ENCODE measurements around the gene MEIS1.

Gene MEIS1

DNA sequence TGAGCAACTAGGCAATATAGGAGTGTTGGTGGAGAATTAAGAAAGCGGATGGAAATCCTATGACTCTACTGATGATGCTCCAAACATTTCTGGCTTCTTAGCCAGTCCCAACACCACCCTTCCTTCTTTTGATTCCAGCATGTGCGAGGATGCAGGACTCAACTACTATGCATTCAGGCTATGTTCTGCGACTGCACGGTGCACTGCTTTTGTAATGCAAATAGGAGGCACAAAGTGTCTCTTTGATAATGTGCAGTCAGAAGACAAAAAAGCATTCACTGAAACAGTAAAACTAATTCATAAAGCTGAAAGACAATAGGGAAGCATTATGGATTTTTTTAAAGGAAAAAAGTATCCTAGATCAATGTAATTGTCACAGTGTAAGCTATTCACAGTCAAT, 106.7 kb downstream of the MEIS1 start:
- no peak for DNase-seq

DNA sequence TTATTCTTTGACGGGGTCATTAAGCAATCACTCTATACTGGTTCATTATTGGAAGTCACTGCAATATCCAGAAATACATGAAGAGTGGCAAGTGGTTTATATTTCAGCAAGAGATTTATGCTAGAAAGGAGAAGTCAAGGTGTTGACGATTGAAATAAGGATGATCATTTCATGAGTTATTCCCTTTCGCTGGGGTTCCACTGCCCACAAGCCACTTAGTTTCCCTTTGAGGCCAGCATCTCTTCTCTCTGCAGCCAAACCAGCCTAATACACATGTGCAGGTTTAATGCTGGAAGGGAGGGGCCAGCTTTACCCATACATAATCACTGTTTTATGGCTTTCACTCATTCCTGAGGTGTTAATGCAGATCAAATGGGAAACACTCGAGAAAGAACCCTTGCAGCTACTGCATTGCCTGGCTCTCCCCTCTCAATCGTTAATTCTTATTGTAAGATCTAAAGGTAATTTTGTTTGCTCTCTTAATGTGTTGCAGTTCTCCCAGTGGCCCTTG, 108.4 kb downstream of the MEIS1 start:
- DNase-seq = no peak

DNA sequence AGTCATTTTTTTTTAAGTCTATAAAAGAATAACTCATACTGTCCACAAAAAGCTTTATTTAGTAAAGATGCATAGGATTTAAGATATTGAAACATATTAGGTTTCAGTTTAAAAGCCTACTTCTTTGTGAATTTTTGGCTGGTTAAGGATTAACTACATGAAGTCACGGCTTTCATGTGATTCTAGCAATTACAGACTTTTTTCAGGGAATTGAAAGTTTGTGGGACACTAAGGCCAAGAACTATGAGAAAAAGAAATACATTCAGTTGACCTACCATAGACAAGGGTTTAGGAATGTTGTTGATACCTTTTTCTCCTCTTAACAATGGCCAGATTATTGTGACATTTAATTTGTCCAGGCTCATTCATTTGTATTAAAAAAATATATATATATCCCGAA, 109.3 kb downstream of the MEIS1 start:
- DNase-seq = no peak

DNA sequence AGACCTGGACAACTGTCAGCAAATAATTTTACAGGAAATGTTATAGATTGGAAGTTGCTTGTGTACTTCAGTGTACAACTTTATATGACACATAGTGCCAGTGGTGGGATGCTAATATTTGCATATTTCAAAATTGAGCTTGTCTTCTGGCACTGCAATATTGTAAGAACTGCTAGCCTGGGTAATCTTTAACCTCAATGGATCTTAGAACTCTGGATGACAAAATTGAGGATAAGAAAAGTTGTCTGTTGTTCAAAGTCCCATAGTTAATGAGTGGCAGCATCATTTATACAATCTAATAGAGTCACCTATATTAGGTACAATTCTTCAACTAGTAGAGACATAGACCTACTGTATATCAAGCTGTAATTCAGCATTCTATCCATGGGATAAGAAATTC, 110.3 kb downstream of the MEIS1 start:
- DNase-seq = no peak

DNA sequence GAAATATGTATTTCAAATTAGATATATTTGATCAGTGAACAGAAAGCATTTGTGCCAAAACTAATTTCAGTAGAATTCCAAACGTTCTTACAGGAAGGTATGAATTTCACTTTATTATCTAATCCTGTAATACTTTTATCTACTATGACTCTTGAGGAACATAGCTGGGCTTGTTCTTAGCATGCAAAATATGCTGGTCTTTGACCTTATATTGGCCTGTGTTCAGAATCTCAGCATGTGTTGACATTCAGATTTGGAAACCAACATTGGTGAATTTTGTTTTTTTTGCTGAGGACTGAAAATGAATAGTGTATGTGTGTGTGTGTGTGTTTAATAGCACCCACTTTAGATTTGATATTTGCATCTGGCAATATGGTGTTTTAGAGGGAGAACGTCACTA, 112.2 kb downstream of the MEIS1 start:
- no peak for DNase-seq

DNA sequence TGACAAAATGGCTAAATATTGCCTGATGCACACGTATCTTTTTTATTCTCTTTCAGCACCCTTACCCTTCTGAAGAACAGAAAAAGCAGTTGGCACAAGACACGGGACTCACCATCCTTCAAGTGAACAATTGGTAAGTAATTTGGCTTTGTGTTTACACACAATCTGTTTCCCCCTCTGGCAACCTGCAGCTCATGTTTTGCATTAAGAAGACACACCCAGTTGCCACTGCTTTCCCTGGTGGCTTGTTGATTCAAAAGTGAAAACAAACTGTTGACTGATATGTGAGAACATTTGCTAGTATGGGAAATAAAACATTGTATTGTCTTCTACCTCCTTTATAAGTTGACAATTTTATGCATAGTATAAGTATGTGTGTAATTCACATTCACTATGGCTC, 113.0 kb downstream of the MEIS1 start:
- no peak for DNase-seq

DNA sequence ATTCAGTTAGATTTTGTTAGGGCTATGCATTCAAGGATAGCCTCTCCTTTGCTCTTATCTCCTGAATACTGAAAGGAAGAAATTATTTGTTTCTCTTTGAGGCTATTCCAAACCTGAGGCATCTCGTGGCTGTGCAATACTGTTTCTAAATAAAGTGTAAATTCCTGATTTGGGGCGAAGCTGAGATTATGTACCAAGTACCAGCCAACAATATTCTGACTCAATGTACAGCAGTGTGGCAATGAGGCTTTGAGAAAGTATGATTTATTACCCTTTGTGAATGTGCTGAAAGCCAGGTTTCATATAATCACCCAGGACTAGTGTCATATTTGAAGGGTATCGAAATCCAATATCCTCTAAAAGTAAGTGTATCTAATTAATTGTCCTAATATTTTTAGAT, 113.5 kb downstream of the MEIS1 start:
- no peak for DNase-seq

DNA sequence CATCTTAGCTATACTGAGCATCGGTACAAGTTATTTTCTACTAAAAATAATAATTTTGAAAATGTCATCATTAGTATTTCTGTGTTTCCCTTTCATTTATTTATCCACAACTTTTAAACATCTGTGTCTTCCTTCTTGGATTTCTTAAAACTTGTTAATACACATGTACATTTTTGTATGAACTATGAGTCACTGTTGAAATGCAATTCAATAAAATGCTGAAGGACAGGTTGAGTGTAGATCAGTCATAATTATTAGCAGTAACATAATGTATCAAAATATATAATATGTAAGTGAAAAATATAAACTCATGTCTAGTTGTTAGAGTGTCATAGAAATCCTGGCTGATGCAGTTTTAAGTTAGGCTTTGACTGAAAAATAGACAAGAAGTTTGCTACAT, 115.9 kb downstream of the MEIS1 start:
- no peak for DNase-seq

DNA sequence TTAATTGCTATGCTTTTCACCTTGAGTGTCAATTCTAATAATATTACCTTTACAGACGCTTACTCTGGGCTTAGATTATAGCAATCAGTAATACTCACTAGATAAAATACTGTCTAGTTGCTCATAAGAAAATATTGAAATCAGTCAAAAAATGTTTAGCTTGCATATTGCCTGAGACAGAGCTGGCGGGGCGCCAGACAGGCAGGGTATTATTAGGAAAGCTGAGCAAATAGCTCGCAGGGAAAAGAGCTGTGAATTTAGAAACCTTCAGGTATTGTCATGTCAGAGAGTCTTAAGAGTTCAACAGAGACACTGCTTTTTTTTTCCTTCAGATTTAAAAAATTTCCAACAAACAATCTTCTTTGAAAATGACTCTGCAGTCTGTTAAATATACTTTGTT, 118.4 kb downstream of the MEIS1 start:
- DNase-seq = no peak

DNA sequence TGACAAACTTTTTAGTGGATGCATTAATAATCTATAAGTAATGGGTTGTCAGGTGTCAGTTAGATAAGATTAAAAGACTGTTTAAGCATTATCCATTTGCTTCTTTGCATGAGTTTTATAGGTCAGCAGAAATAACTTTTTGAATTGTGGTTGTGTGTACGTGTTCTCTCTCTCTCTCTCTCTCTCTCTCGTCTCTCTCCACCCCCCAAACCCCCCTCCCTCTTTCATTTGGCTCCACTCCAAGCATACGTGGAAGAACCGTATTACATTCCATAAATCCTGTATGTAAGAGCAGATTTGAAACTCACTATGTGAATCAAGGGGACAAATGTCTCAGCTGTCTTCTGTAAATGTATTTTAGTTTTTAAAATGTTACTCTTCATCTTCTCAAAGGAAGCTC, 120.2 kb downstream of the MEIS1 start:
- no peak for DNase-seq

DNA sequence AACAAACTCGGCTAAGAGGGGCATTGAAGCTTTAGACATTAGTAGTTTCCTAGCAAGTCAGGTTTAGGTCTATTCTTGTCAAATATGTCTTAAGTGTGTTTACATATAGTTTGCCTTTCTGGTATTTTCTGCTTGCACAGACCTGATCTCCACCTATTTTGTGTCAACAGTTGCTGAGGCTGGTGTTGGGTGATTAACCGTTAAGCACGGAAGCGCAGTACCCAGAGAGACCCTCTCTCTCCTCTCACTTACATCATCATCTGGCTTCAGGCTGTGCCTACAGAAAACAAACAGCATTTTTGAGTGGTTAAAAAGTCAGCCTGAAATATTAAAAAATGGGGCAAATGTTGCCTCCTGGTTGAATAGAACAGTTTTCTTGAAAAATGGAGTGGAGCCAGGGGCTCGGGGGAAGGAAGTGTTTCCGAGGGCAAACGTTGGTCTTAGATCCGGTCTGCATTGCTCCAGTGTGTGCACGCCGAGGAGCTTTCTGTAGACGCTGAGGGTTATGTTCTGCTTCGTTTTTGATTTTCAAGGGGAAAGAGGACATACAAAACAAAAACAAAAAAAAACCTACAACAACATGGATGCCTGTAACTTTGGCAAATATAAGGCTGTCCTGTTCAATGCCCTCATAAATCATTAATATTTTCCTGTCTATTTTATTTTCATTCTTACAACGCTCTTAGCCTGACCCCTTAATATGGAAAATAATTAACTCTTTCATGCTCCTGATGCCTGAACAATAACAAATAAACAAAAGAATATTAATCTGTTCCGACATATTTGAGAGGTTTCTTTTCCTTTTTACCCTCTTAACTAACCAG, 120.8 kb downstream of the MEIS1 start:
- DNase-seq = no peak

DNA sequence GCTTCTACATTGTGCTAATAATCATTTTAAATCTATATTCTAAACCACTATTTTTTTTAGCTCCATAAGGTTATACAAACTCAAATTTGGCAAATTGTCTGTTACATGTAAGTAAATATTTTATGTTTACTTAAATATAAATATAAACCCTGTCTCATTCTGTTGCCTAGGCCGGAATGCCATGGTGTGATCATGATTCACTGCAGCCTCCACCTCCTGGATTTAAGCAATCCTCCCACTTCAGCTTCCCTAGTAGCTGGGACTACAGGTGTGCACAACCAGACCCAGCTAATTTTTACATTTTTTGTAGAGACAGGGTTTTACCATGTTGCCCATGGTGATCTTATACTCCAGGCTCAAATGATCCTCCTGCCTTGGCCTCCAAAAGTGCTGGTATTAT, 124.7 kb downstream of the MEIS1 start:
- DNase-seq = no peak

DNA sequence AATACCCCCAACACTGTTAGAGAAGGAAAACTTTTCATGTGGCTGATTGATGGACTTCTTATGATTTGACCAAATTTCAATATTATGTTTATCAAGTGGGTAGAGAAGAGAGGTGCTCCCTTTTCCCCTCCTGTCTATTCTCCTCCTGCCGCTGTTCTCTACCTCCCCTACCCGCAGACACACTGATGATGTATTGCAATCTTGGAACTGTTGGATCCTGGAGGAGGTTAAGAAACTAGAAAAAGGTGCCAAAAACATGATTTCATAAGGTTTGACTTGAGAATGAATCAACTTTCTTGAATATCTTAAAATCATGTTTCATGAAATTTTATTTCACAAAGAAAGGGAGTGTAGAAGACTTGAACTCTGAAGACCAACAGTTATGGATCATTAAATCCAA, 125.8 kb downstream of the MEIS1 start:
- no peak for DNase-seq

DNA sequence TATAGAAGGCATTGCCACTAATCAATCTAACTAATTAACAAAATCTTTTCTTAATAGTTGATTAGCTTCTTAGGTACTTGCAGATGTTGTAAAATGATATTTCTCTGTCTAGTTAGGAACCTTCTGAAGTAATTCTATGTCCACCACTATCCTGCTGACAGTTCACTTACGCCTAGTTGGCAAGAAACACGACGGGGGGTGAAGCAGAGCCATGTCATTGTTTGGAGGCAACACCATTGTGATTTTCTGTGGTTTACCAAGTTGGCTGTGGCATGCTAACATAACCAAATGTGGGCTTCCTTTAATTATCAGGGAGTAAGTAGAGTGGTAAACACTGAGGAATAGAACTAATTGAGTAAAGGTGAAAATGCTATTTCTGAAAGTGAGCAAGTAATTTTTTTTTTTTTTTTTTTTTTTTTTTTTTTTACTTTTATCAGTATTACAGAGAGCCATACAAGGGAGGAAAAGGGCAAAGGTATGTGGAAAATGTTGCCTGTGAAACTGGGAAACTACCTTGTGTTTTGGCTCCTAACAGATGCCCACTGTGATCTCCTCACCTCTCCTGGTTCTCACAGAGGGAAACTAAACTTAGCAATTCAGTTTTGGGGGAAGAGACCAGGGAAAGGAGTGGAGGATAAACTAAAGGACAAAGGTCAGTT, 126.8 kb downstream of the MEIS1 start:
- DNase-seq = no peak

DNA sequence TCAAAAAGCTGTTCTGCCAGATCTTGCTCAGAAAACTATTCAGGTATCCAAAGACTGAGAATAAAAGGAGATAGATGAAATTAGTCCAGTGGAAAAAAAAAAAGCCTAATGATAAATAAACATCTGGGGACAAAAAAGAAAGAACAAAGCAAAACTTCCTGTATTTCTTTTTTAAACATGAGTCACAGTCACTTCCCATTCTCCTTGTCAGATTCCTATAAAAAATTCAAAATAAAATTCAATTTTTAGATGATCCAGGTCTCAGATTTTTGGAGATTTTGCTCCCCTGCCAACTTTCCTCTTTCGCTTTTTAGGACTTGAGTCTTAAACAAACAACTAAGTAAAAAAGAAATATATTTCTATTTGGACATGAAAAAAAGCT, 127.4 kb downstream of the MEIS1 start:
- no peak for DNase-seq

DNA sequence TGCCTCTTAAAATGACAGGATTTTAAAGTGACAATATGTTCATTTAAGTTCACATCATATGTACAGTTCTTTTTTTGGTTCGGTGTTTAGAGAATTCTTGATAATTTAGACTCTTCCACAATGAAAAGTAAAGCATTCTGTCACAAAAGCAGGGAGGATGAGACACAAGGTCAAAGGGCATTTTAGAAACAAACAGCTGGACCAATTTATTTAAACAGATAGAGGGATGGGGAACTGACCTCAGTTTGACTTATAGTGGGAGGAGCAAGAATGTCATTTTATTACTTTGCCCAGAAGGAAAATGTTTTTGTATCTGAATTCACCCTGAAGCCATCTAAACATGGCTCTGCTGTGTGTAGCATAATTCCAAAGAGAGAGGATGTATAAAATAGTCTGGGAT, 128.5 kb downstream of the MEIS1 start:
- DNase-seq = no peak

DNA sequence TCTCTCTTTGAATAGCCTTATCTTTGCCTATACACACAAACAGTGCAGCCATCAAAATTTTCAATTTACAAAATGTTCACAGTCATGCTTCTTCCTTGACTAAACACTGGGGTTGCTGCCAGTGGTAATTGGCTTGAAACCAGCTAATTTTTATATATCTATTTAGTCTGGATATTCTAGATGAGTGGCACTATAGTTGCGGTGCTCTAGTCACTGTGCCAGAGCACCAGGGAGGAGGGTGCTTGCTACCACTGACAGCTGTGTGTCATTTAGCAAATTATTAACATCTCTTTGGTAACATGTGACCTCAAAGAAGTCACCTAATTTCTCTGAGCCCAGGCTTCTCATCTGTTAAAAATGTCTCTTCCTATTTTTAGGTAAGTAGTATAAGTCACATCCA, 130.4 kb downstream of the MEIS1 start:
- DNase-seq = no peak

DNA sequence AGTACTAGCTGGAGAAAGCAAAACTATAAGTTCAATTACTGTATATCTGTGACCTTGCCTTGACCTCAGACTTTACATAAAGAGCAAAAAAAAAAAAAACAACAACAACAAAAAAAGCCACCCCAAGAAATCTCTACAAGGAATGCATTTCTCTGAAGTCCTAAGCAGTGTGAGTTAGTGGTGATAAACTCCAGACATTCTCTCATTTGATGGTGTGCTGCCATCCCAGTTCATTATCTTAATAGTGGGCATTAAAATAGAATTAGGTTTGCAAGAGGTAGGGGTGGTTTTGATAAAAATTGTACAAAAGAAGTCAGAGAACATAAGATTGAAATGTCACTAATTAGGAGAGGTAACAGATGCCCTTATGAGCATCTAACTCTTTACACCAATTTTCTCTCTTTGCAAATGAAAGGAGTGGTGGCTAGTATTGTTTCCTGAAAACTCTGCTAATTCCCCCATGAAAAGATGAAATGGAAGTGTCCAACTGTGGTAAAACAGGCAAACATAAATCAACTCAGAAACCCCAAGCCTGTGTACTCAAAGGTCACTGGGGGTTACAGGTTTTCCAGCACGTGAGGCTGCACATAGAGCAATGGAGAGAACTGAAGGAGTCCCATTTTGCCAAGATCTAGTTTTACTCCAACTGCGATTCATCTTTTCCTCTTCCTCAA, 131.9 kb downstream of the MEIS1 start:
- DNase-seq = no peak

DNA sequence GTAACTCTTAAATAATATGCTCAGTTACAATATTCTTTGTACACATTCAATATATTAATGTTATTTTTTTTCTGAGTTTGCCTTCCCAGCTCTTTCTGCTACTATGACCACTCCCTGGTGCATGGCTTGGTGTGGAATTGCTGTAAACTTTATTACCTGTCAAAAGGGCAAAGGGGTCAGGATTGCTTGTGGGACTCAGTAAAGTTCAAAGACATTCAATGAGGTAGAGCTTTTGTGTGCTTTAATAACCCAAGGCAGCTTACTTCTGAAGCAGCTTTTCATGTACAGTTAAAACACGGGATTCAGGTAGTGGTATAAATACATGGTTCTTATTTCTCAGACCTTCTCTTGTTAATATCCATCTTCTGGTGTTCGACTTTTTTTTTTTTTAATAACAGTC, 132.8 kb downstream of the MEIS1 start:
- DNase-seq = no peak

DNA sequence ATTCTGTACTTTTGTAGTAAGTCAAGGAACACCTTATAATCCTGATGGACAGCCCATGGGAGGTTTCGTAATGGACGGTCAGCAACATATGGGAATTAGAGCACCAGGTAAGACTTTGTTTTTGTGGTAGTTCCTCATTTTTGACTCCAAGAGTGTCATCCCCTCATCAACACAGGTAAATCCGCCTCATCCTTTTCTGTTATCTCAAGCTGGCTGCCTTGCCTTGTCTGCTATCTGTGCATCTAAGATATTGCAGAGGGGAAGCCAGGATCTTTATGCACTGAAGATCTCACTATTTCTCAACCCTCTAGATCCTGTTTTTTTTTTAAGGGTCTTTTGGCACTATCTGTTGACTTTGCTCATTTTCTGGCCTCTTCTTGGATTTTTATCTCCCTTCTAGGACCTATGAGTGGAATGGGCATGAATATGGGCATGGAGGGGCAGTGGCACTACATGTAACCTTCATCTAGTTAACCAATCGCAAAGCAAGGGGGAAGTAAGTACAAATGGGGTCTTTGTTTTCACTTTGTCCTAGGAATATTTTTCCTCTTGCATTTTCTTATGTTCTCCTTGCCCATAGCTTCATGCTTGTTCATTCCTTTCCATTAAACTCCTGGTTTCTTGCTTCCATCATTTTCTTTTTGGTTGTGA, 133.8 kb downstream of the MEIS1 start:
- DNase-seq = no peak

DNA sequence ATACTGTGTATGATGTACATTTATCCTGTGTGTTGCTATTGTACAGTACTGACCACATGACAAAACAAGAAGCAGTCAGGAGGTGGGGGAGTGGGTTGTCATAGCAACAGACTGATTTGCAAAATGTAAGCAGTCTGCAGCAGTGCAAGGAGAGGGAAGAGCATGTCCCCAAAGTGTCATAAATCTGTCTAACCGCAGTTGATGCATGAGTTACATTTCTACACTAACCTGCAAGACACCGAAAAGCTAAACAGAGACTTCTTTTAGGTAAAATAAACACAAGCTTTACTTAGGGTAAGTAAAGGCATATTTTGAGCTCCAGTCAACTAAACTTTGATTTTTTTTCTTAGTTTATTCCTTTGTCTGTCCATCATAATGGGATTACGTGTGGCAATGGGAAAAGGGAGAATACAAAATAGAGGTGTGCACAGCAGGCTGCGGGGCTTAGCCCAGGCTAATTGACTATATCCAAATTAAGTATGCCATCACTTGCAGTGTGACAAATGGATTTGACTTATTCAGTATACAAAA, 134.5 kb downstream of the MEIS1 start:
- no peak for DNase-seq

DNA sequence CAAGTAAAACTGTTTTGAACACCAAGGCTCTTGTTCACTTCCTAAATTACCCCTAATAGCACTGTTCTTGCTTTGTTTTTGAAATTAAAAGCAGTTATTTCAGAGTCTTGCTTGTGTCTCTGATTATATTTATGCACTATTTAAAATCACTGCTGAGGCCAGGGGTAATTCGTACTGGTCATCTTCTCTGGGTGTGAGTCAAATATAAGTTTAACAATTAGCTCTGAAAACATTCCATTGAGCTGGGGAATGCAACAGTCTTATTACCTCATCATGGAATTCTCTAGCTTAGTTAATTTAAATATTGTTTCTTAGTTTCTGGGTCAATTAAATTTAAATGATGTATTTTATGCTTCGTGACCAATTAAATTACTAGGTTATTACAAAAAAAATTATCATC, 135.0 kb downstream of the MEIS1 start:
- DNase-seq = no peak

DNA sequence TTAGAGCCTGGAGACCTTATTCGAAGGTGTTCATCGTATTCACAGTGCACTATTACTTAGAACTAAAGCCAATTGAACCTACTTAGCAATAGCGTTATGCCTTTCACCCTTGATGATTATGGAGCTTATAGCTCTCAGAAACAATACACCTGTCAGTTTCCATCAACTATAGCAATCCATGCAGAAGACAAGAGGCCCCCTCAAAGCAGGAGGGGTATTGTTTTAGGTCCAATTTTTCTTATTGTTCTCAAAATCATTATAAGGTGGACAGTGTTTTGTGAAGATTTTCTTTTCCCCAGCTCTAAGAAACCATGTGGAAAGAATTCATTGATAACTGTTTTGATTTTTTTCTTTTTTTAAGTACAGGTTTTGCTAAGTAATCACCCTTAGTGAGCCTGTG, 135.5 kb downstream of the MEIS1 start:
- DNase-seq = no peak
